EL (cell line): Measurements from ENCODE around the gene STOM.
"Not testable (repeated sequence)": the region's sequence is repeated elsewhere in the genome, so short reads cannot be mapped to it uniquely, and the experiment has no call there.

ENCODE experiments used
- DNase-seq: peaks from one replicate; pipeline ENCODE4 v3.0.0-alpha.2; 2016

Gene STOM, protein sequence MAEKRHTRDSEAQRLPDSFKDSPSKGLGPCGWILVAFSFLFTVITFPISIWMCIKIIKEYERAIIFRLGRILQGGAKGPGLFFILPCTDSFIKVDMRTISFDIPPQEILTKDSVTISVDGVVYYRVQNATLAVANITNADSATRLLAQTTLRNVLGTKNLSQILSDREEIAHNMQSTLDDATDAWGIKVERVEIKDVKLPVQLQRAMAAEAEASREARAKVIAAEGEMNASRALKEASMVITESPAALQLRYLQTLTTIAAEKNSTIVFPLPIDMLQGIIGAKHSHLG

GRCh38 chr9:121369595-121370265 is at the start of gene STOM:
TSS of gene STOM (minus strand) at chr9:121370250. CDS start at chr9:121370187, 63 bp downstream.
- DNase-seq: peak; percentile 90

GRCh38 chr9:121411993-121412392 is 41.9 kb upstream of the STOM start:
- DNase-seq: no peak

DNA sequence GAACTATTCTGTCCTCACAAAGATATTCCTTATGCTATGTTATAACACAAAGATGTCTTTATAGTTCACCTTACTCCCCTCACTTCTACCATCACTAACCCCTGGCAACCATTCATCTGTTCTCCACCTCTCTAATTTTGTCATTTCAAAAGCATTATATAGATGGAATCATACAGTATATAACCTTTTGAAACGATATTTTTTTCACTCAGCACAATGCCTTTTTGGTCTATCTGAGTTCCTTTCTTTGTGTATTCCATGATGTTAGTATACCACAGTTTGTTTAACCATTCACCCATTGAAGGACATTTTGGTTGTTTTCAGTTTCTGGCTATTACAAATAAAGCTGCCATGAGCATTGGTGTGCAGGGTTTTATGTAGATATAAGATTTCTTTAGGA is 35.8 kb upstream of the STOM start:
- no peak for DNase-seq

- DNase-seq: no peak
Measured at GRCh38 chr9:121404906-121405305, 34.9 kb upstream of the STOM start.

GRCh38 chr9:121399883-121400607 is 30.0 kb upstream of the STOM start:
- DNase-seq: peak; percentile 80

GRCh38 chr9:121399126-121399882 is 29.3 kb upstream of the STOM start:
- peak; percentile 52 for DNase-seq

- peak; percentile 100 for DNase-seq
Measured at GRCh38 chr9:121398374-121398773, 28.3 kb upstream of the STOM start.

GRCh38 chr9:121397277-121397676 is 27.2 kb upstream of the STOM start:
- not testable (repeated sequence) for DNase-seq

- no peak for DNase-seq
Measured at GRCh38 chr9:121395558-121395957, 25.5 kb upstream of the STOM start.

DNA sequence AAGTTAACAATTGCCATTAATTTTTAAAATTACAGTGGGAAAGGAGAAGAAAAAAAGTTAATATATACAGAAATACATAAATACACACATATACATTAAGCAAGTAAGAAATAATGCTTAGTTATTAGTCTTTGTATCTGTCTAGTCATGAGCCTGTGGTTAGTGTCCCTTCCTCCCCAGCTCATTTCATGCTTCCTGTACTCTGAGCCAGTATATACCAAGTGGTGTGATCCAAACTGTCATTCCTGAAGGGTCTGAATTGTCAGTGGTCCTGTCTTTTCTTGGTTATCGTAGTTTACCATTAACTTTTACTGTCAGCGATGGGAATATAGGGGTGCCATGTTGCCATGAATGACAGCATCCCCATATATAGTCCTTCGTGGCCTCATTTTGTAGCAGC is 24.2 kb upstream of the STOM start:
- no peak for DNase-seq

GRCh38 chr9:121393318-121393717 is 23.3 kb upstream of the STOM start:
- peak; percentile 70 for DNase-seq

DNA sequence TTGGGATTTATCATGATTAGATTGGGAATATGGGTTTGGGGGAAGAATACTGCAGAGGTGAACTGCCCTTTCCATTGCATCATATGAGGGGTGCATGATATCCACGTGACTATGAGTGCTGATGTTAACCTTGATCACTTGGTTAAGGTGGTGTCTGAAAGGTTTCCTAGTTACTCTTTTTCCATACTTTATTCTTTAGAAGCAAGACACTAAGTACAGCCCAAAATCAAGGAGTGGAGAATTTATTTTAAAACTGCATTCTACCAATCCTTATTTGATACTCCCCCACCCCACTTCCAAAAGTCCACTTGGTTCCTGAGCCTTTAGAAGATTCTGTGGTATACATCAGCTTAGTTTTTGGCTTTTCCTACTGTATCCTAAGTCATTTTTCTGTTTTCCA is 20.3 kb upstream of the STOM start:
- no peak for DNase-seq

DNA sequence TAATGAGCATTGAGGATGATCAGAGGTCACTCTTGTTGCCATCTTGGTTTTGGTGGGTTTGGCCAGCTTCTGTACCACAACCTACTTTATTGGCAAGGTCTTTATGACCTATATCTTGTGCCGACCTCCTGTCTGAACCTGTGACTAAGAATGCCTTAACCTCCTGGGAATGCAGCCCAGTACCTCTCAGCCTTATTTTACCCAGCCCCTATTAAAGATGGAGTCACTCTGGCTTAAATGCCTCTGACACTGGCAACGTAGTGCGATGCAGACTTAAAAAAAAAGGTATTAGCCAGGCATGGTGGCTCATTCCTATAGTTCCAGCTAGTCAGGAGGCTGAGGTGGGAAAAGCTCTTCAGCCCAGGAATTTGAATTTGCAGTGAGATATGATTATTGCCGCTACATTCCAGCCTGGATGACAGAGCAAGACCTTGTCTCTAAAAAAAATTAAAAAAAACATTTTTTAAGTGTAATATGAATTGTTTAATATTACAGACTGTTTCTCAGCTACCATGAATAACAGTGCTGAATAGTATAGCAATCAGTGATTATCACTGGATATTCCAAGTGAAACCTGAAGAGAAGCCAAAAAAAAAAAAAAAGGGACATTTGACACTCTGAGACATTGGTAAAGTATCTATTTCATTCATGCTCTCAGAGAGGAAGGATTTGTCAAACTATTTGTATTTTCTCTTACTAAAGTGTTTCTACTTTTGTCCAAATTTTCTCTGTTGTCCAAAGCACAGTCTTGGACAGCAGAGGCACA is 18.3 kb upstream of the STOM start:
- no peak for DNase-seq

GRCh38 chr9:121386442-121387175 is 16.6 kb upstream of the STOM start:
- no peak for DNase-seq

DNA sequence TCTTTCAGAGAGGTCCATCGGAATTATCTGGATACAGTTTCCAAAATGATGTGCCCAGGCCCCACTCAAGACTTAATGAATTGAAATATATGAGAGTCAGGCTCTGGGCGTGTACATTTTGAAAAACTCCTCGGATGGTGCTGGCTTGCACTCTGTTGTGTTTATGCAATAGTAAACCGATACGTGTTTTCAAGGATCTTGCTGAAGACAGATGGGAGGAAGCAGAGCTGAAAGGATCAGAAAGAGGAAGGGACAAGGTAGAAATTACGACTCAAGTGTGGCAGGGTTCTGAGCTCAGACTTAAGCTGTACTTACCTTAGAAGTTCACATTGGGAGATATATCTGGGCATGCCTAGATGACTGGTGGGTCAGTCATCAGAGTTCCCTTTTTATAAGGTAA is 13.7 kb upstream of the STOM start:
- no peak for DNase-seq

- no peak for DNase-seq
Measured at GRCh38 chr9:121380846-121381245, 10.8 kb upstream of the STOM start.

- no peak for DNase-seq
Measured at GRCh38 chr9:121376214-121376830, 6.3 kb upstream of the STOM start.

DNA sequence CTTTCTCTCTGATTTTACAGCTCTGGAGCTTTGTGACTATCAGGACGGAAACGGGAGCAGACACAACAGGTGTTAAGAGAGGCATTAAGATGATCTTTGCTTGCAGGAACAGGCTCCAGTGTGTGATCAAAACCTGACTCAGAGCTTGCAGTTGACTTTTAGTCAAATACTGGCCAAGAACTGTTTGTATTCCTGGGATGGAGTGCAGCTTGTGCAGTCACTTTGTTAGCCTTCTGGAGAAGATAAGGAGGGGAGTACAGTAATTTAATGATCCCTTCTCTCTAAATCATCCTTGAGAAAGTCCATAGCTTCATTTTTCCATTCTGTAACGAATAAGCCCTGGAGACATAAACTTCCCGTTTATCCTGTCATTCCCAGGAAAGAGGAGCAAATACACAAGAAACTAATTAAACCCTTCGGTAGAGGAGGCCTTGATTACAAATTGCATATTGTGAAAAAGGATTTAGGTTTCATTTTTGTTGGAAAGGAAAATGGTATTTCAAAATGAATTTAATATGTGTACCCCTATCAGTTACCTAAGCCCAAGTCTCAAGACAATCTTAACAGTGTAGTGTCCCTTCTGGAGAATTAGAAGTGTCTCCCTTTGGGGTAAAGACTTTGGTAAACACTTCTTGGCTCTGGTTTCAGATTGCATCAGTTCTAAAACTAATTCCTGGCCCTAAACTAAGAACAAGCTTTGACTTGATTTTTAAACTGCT is 3.1 kb upstream of the STOM start:
- no peak for DNase-seq

GRCh38 chr9:121372239-121373010 is 2.4 kb upstream of the STOM start:
- no peak for DNase-seq
